HepG2 (cell line): ENCODE results near the gene AUH. TPM values are rescaled to one million over a fixed set of nuclear protein-coding genes. Genes with fewer than 3 reads are reported as not detected.

ENCODE experiments used
- ATAC-seq: fragments of 200-7000 bp; cut with Tn5 transposase; 3 replicates; pipeline ENCODE4 v1.9.1; 2020; ENCODE audit warnings: mild to moderate bottlenecking, moderate library complexity
- BruUV-seq: library from RNA; stranded (reverse); fragments of 400-500 nt; replicated peaks from 2 replicates; lab custom pipeline; 2021; lab: Mats Ljungman, UMichigan
- CTCF ChIA-PET: fragments of 300-600 bp; formaldehyde crosslinking; extraction: SDS; loops from one replicate; lab custom pipeline; 2021; ENCODE audit warnings: low total read pairs, inconsistent platforms, low intra/inter-chr PET ratio; lab: Yijun Ruan, JAX
- POLR2A ChIA-PET: fragments of 350-600 bp; sonication (Branson Sonifier 250); formaldehyde crosslinking; loops from one replicate; lab custom pipeline; 2020; ENCODE audit warnings: antibody characterized with exemption, inconsistent platforms; lab: Yijun Ruan, JAX
- DNase-seq: peaks from one replicate; pipeline ENCODE4 v3.0.0-alpha.2; 2015; ENCODE audit warnings: low spot score
- FAIRE-seq: peaks from 3 replicates; lab custom pipeline; 2011; peaks lifted over from hg19 to GRCh38; lab: Jason Lieb, UNC
- H2AFZ ChIP-seq: one replicate; pipeline ENCODE4 v1.6.1; 2011; ENCODE audit warnings: low read length, inconsistent platforms
- H3K27ac ChIP-seq: fragments of 300-600 bp; 3 replicates; pipeline ENCODE4 v1.8.0; 2011; ENCODE audit warnings: mixed run types, mild to moderate bottlenecking, mixed read lengths, low read length, inconsistent platforms; ENCODE audit not compliant: insufficient read depth; ENCODE audit errors: extremely low read length
- H3K27me3 ChIP-seq, 2 experiments: fragments of 200-600 bp in 1 of 2; 2 replicates in 1 of 2; 3 replicates in 1 of 2; pipeline versions ENCODE4 v1.6.0 to v1.8.0; 2011; ENCODE audit warnings: low read length in 2 of 2, mild to moderate bottlenecking in 2 of 2, moderate library complexity in 2 of 2, inconsistent platforms in 1 of 2; ENCODE audit not compliant: insufficient read depth in 2 of 2, control insufficient read depth in 1 of 2
- H3K36me3 ChIP-seq, 2 experiments: fragments of 200-600 bp in 1 of 2; replicated peaks in 1 of 2; 2 replicates in 1 of 2; 3 replicates in 1 of 2; pipeline versions ENCODE4 v1.5.1 to v1.8.0; 2011; ENCODE audit warnings: low read length in 2 of 2, inconsistent platforms in 1 of 2; ENCODE audit not compliant: insufficient read depth in 2 of 2, control insufficient read depth in 1 of 2
- H3K4me1 ChIP-seq: 2 replicates; pipeline ENCODE4 v1.5.1; 2012; ENCODE audit warnings: low read length, inconsistent platforms; ENCODE audit not compliant: insufficient read depth
- H3K4me2 ChIP-seq: 2 replicates; pipeline ENCODE4 v1.6.0; 2011; ENCODE audit warnings: low read depth, low read length, inconsistent platforms
- H3K4me3 ChIP-seq, 3 experiments: fragments of 200-600 bp in 1 of 3; sonication (generic), shearing (Covaris generic) in 1 of 3; replicated peaks in 1 of 3; 2 replicates each; pipeline ENCODE4 v1.5.1; 2011 to 2016; ENCODE audit warnings: low read length in 3 of 3, inconsistent platforms in 2 of 3, low read depth in 2 of 3, mild to moderate bottlenecking in 2 of 3, control low read depth in 1 of 3, mixed read lengths in 1 of 3; ENCODE audit not compliant: insufficient read depth in 1 of 3
- H3K79me2 ChIP-seq: one replicate; pipeline ENCODE4 v1.6.1; 2011; ENCODE audit warnings: low read length, inconsistent platforms; ENCODE audit not compliant: insufficient read depth
- H3K9ac ChIP-seq: 2 replicates; pipeline ENCODE4 v1.6.0; 2011; ENCODE audit warnings: mild to moderate bottlenecking, low read depth, low read length, inconsistent platforms; ENCODE audit not compliant: insufficient read depth
- H3K9me3 ChIP-seq: 2 replicates; pipeline ENCODE4 v1.5.1; 2012; ENCODE audit warnings: mild to moderate bottlenecking, low read length
- H4K20me1 ChIP-seq: 2 replicates; pipeline ENCODE4 v1.6.0; 2011; ENCODE audit warnings: inconsistent platforms, mild to moderate bottlenecking, low read length, moderate library complexity; ENCODE audit not compliant: insufficient read depth
- CSRNP2 ChIP-seq: sonication (generic); formaldehyde crosslinking; conservative IDR thresholded peaks from 2 replicates; pipeline ENCODE4 v1.8.0; 2022; ENCODE audit warnings: low read depth, missing genetic modification reagents
- JUNB ChIP-seq: sonication (generic); formaldehyde crosslinking; IDR thresholded peaks from 2 replicates; pipeline ENCODE4 v1.8.0; 2022; ENCODE audit warnings: missing genetic modification reagents, mild to moderate bottlenecking, borderline replicate concordance
- ZBTB33 ChIP-seq: sonication (generic); formaldehyde crosslinking; IDR thresholded peaks from 2 replicates; pipeline ENCODE4 v1.4.0; 2020; ENCODE audit warnings: missing genetic modification reagents
- ZBTB4 ChIP-seq: sonication (generic); formaldehyde crosslinking; IDR thresholded peaks from 2 replicates; pipeline ENCODE4 v1.4.0; 2020; ENCODE audit warnings: missing genetic modification reagents, mild to moderate bottlenecking, borderline replicate concordance
- ZNF296 ChIP-seq: sonication (generic); formaldehyde crosslinking; conservative IDR thresholded peaks from 2 replicates; pipeline ENCODE4 v1.5.0; 2020; ENCODE audit warnings: mild to moderate bottlenecking, missing genetic modification reagents
- ZNF446 ChIP-seq: sonication (generic); formaldehyde crosslinking; IDR thresholded peaks from 2 replicates; pipeline ENCODE4 v1.5.0; 2020; ENCODE audit warnings: mild to moderate bottlenecking, missing genetic modification reagents
- ZNF674 ChIP-seq: sonication (generic); formaldehyde crosslinking; IDR thresholded peaks from 2 replicates; pipeline ENCODE4 v1.5.0; 2020; ENCODE audit warnings: low read depth, mild to moderate bottlenecking, missing genetic modification reagents
- WGBS: methylation state at CpG from one replicate; pipeline ENCODE4 v1.1.6; 2017; ENCODE audit warnings: low lambda C conversion rate; 5-methylcytosine and 5-hydroxymethylcytosine counted together
- in situ Hi-C: cut with HindIII; loops from 2 replicates; pipeline ENCODE4 v1.10.0; 2017; ENCODE audit warnings: low pct_unique_long_range_greater_than_20kb; ENCODE audit not compliant: extremely low pct_ligation_motif_present
- intact Hi-C: fragments of 100-400 bp; cut with micrococcal nuclease; formaldehyde crosslinking; loops from one replicate; pipeline ENCODE4 v1.10.0; 2022; ENCODE audit not compliant: unreplicated experiment
- polyA plus RNA-seq, 8 experiments: library from polyadenylated mRNA; depleted of rRNA in 3 of 8; stranded (reverse) in 7 of 8; unstranded in 1 of 8; fragments of >200 nt; fragmentation: Illumina TruSeq in 4 of 8; extraction: Trizol in 4 of 8; gene quantifications; 2 replicates each; pipeline versions ENCODE4 v1.2.1 to v1.2.3, GENCODE V29; 2011 to 2016; ENCODE audit warnings: low read depth in 4 of 8, missing spikeins in 1 of 8, mixed read lengths in 1 of 8; ENCODE audit not compliant: insufficient read depth in 1 of 8
- total RNA-seq, 5 experiments: library from RNA; depleted of rRNA; stranded (reverse); fragments of >200 nt; fragmentation: Illumina TruSeq; extraction: Trizol; gene quantifications; 2 replicates each; pipeline ENCODE4 v1.2.3, GENCODE V29; 2016; ENCODE audit warnings: low read depth in 1 of 5

The AUH gene
- total and polyA plus RNA-seq, 2 of the 13 experiments (the other 11 are each of a cell fraction or from before 2014, with no cell fraction given) = 25.8 to 31.9 TPM

GRCh38 chr9:91364005-91364404 lies 2.3 kb upstream of the AUH start:
- H3K9ac ChIP-seq = no peak overlapping the region
- no peak for FAIRE-seq
- H3K27ac ChIP-seq = no peak overlapping the region
- CTCF ChIA-PET = no interaction called here
- H3K4me1 ChIP-seq = peaks cover 21% of the 10 kb centered on the region
- no TSS peak for BruUV-seq
- ATAC-seq = no peak
- H3K36me3 ChIP-seq = no peaks in the 10 kb centered on the region
- H2AFZ ChIP-seq = no peak overlapping the region
- in situ Hi-C loops = loop anchor here (5.0 kb wide), 1 partner anchor 58 kb away; the partner anchor contains the start of gene NFIL3
- H3K79me2 ChIP-seq = peaks cover 27% of the 10 kb centered on the region
- H3K4me3 ChIP-seq = no peak overlapping the region
- TF ChIP-seq ZBTB33 (CRISPR knock-in tag) (peak; percentile 73), ZBTB4 (CRISPR knock-in tag) (no peak), ZNF296 (CRISPR knock-in tag) (no peak), ZNF674 (CRISPR knock-in tag) (no peak), JUNB (CRISPR knock-in tag) (no peak), CSRNP2 (CRISPR knock-in tag) (no peak), ZNF446 (no peak)
- TF ChIP-seq, all 625 proteins: peak for 1
- H4K20me1 ChIP-seq = peaks cover 4% of the 10 kb centered on the region; the same call in 1 of the 2 replicates
- no peak overlapping the region for H3K4me2 ChIP-seq
- WGBS = 98% methylated on average over 5 of the region's 7 CpGs
- H3K27me3 ChIP-seq = no peaks in the 10 kb centered on the region; a peak in 1 of 5 replicates
- H3K9me3 ChIP-seq = no peaks in the 10 kb centered on the region; the same call in 1 of the 2 replicates
- POLR2A ChIA-PET = no interaction called here
- DNase-seq = no peak
- intact Hi-C loops = loop anchor here (5.0 to 10.0 kb wide), 2 partner anchors 167 to 279 kb away; no protein-coding TSS in a partner anchor
